Activated CD4-positive, alpha-beta memory T cell treated with anti-CD3 and anti-CD28 coated beads for 36 hours (primary cell): ENCODE data around the gene PCDHA6. TPM values are rescaled to one million over a fixed set of nuclear protein-coding genes. Genes with fewer than 3 reads are reported as not detected.

Experiments
- CTCF ChIA-PET: fragments of 350-600 bp; sonication (Branson Sonifier 250); formaldehyde crosslinking; loops from one replicate; lab custom pipeline; 2021; ENCODE audit warnings: antibody characterized with exemption, inconsistent platforms; lab: Charles Lee
- POLR2A ChIA-PET: fragments of 350-600 bp; sonication (Branson Sonifier 250); formaldehyde crosslinking; loops from one replicate; lab custom pipeline; 2021; ENCODE audit warnings: antibody characterized with exemption; lab: Charles Lee
- DNase-seq: peaks from one replicate; pipeline ENCODE4 v3.0.0-alpha.2; 2020
- H3K27ac Mint-ChIP-seq: one replicate; pipeline ENCODE4 v1.8.0; 2021; ENCODE audit warnings: mixed read lengths
- H3K27me3 Mint-ChIP-seq: one replicate; pipeline ENCODE4 v1.8.0; 2021; ENCODE audit warnings: mixed read lengths
- H3K36me3 Mint-ChIP-seq: one replicate; pipeline ENCODE4 v1.8.0; 2021; ENCODE audit warnings: mixed read lengths
- H3K4me1 Mint-ChIP-seq: one replicate; pipeline ENCODE4 v1.8.0; 2021; ENCODE audit warnings: low read depth, mixed read lengths
- H3K4me3 Mint-ChIP-seq: one replicate; pipeline ENCODE4 v1.8.0; 2021; ENCODE audit warnings: mild to moderate bottlenecking, mixed read lengths
- H3K9me3 Mint-ChIP-seq: one replicate; pipeline ENCODE4 v1.8.0; 2021; ENCODE audit warnings: mixed read lengths
- intact Hi-C: fragments of 100-400 bp; cut with micrococcal nuclease; formaldehyde crosslinking; loops from one replicate; pipeline ENCODE4 v1.15.1; 2023
- total RNA-seq, 2 experiments: library from RNA; stranded (reverse); gene quantifications; one replicate each; pipeline ENCODE4 v1.2.3, GENCODE V29; 2021

The PCDHA6 gene
- total RNA-seq, 2 experiments from 2014 or later: not detected

DNA sequence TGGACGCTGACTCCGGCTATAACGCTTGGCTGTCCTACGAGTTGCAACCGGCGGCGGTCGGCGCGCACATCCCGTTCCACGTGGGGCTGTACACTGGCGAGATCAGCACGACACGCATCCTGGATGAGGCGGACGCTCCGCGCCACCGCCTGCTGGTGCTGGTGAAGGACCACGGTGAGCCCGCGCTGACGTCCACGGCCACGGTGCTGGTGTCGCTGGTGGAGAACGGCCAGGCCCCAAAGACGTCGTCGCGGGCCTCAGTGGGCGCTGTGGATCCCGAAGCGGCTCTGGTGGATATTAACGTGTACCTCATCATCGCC lies 49.5 kb downstream of the PCDHA6 start:
- DNase-seq: no peak
- POLR2A ChIA-PET: no interaction called here
- CTCF ChIA-PET: no interaction called here
- intact Hi-C loops: no loop called here
- Mint-ChIP-seq H3K4me1 (no peaks in the 10 kb centered on the region), H3K9me3 (peaks cover 12% of the 10 kb centered on the region), H3K27me3 (peaks cover 41% of the 10 kb centered on the region), H3K36me3 (peaks cover 16% of the 10 kb centered on the region), H3K27ac (no peak overlapping the region), H3K4me3 (no peak overlapping the region)

Other genes starting within 250 kb of the PCDHA6 start
- gene CD14, start 194.8 kb upstream of the PCDHA6 start, total RNA-seq: under 1 TPM; 0.39 to 0.62 TPM
- 10 to 100 TPM; 33.7 to 33.8 TPM for gene TMCO6, start 188.5 kb upstream of the PCDHA6 start, total RNA-seq
- 10 to 100 TPM; 63.8 to 69.4 TPM for gene NDUFA2, start 180.3 kb upstream of the PCDHA6 start, total RNA-seq
- gene IK, start 180.1 kb upstream of the PCDHA6 start, total RNA-seq: 100 to 1,000 TPM; 103 to 104 TPM
- 10 to 100 TPM; 30.4 to 32.1 TPM for gene WDR55, start 163.1 kb upstream of the PCDHA6 start, total RNA-seq
- gene DND1, start 154.4 kb upstream of the PCDHA6 start, total RNA-seq: 1 to 10 TPM; 2.3 to 2.5 TPM
- gene HARS1, start 136.6 kb upstream of the PCDHA6 start, total RNA-seq: 10 to 100 TPM; 91.1 to 91.7 TPM
- 10 to 100 TPM; 26.9 to 28.9 TPM for gene HARS2, start 136.5 kb upstream of the PCDHA6 start, total RNA-seq
- gene ZMAT2, start 127.5 kb upstream of the PCDHA6 start, total RNA-seq: 10 to 100 TPM; 51.4 to 53.4 TPM
- not detected for gene PCDHA1, start 41.8 kb upstream of the PCDHA6 start, total RNA-seq
- gene PCDHA2, start 33.1 kb upstream of the PCDHA6 start, total RNA-seq: not detected
- gene PCDHA3, start 26.9 kb upstream of the PCDHA6 start, total RNA-seq: not detected
- not detected for gene PCDHA4, start 20.9 kb upstream of the PCDHA6 start, total RNA-seq
- not detected for gene PCDHA5, start 6.3 kb upstream of the PCDHA6 start, total RNA-seq
- gene PCDHA7, start 6.3 kb downstream of the PCDHA6 start, total RNA-seq: not detected
- gene PCDHA8, start 13.2 kb downstream of the PCDHA6 start, total RNA-seq: not detected
- gene PCDHA9, start 20.4 kb downstream of the PCDHA6 start, total RNA-seq: not detected
- not detected for gene PCDHA10, start 27.9 kb downstream of the PCDHA6 start, total RNA-seq
- gene PCDHA11, start 41.0 kb downstream of the PCDHA6 start, total RNA-seq: not detected
- gene PCDHA12, start 47.3 kb downstream of the PCDHA6 start, total RNA-seq: not detected
- gene PCDHA13, start 54.2 kb downstream of the PCDHA6 start, total RNA-seq: not detected
- not detected for gene PCDHAC1, start 98.3 kb downstream of the PCDHA6 start, total RNA-seq
- gene PCDHAC2, start 138.5 kb downstream of the PCDHA6 start, total RNA-seq: not detected
- not detected for gene PCDHB1, start 223.4 kb downstream of the PCDHA6 start, total RNA-seq